Fibroblast of peridontal ligament (primary cell): ENCODE results near the gene ERN1.

Experiments used
- DNase-seq: peaks from one replicate; pipeline ENCODE4 v3.0.0-alpha.2; 2010; ENCODE audit errors: extremely low read depth

Gene ERN1

GRCh38 chr17:64110379-64111152 lies 19.4 kb downstream of the ERN1 start:
- no peak for DNase-seq

- DNase-seq, result no peak
Observed at GRCh38 chr17:64109400-64109799, 20.5 kb downstream of the ERN1 start.

GRCh38 chr17:64107500-64108236 lies 22.3 kb downstream of the ERN1 start:
- no peak for DNase-seq

- DNase-seq, result no peak
Observed at GRCh38 chr17:64106918-64107317, 23.0 kb downstream of the ERN1 start.

- DNase-seq, result peak; percentile 48
Observed at GRCh38 chr17:64103391-64104364, 26.3 kb downstream of the ERN1 start.

- no peak for DNase-seq
Observed at GRCh38 chr17:64102627-64103390, 27.1 kb downstream of the ERN1 start.

GRCh38 chr17:64099543-64099942 lies 30.4 kb downstream of the ERN1 start:
- no peak for DNase-seq

- DNase-seq, result peak; percentile 43
Observed at GRCh38 chr17:64097196-64097936, 32.6 kb downstream of the ERN1 start.

- no peak for DNase-seq
Observed at GRCh38 chr17:64096037-64096436, 33.9 kb downstream of the ERN1 start.

- DNase-seq, result no peak
Observed at GRCh38 chr17:64095144-64095882, 34.6 kb downstream of the ERN1 start.

GRCh38 chr17:64094412-64094811 lies 35.5 kb downstream of the ERN1 start:
- DNase-seq, result no peak

- DNase-seq, result peak; percentile 36
Observed at GRCh38 chr17:64092952-64093451, 36.9 kb downstream of the ERN1 start.

GRCh38 chr17:64092113-64092512 lies 37.8 kb downstream of the ERN1 start:
- DNase-seq, result no peak

- DNase-seq, result no peak
Observed at GRCh38 chr17:64091571-64091970, 38.4 kb downstream of the ERN1 start.

GRCh38 chr17:64091116-64091515 lies 38.8 kb downstream of the ERN1 start:
- DNase-seq, result no peak

GRCh38 chr17:64090144-64090543 lies 39.8 kb downstream of the ERN1 start:
- DNase-seq, result no peak

- DNase-seq, result no peak
Observed at GRCh38 chr17:64087252-64088005, 42.5 kb downstream of the ERN1 start.

GRCh38 chr17:64085650-64086005 lies 44.3 kb downstream of the ERN1 start:
- DNase-seq, result no peak
